Panc1 (cell line): ENCODE results near the gene TMEM131. TPM values are rescaled to one million over a fixed set of nuclear protein-coding genes. Genes with fewer than 3 reads are reported as not detected.

Experiments
- ATAC-seq: fragments of 200-7000 bp; cut with Tn5 transposase; 2 replicates; pipeline ENCODE4 v1.9.1; 2020; ENCODE audit warnings: mild to moderate bottlenecking, moderate library complexity
- BruUV-seq: library from RNA; stranded (reverse); fragments of 400-500 nt; replicated peaks from 2 replicates; lab custom pipeline; 2021; lab: Mats Ljungman, UMichigan
- CTCF ChIA-PET: fragments of 300-600 bp; sonication (Branson Sonifier 250); formaldehyde crosslinking; loops from one replicate; lab custom pipeline; 2022; ENCODE audit warnings: antibody characterized with exemption; lab: Charles Lee
- POLR2A ChIA-PET: fragments of 300-600 bp; sonication (Branson Sonifier 250); formaldehyde crosslinking; loops from one replicate; lab custom pipeline; 2022; ENCODE audit warnings: antibody characterized with exemption; lab: Charles Lee
- DNase-seq: peaks from one replicate; pipeline ENCODE4 v3.0.0-alpha.2; 2010; ENCODE audit warnings: low read depth, low spot score
- H3K27ac ChIP-seq: 2 replicates; pipeline ENCODE4 v1.5.1; 2011; ENCODE audit warnings: mild to moderate bottlenecking, low read length, inconsistent platforms
- H3K27me3 ChIP-seq: fragments of 200-500 bp; sonication (Bioruptor generic); 2 replicates; pipeline ENCODE4 v1.6.0; 2014; ENCODE audit warnings: low read length, inconsistent platforms; ENCODE audit not compliant: control insufficient read depth, insufficient read depth
- H3K36me3 ChIP-seq: fragments of 200-500 bp; sonication (Bioruptor generic); 2 replicates; pipeline ENCODE4 v1.5.1; 2014; ENCODE audit warnings: inconsistent platforms, mild to moderate bottlenecking, low read length, moderate library complexity; ENCODE audit not compliant: control insufficient read depth, insufficient read depth
- H3K4me1 ChIP-seq: 2 replicates; pipeline ENCODE4 v1.5.1; 2011; ENCODE audit warnings: inconsistent platforms, mild to moderate bottlenecking, low read length, moderate library complexity; ENCODE audit not compliant: control insufficient read depth, insufficient read depth
- H3K4me3 ChIP-seq, 2 experiments: 2 replicates each; pipeline ENCODE4 v1.5.1; 2011 to 2012; ENCODE audit warnings: low read depth in 2 of 2, low read length in 2 of 2, mild to moderate bottlenecking in 2 of 2, inconsistent platforms in 1 of 2, moderate library complexity in 1 of 2
- H3K9me3 ChIP-seq: fragments of 200-500 bp; sonication (Bioruptor generic); 2 replicates; pipeline ENCODE4 v1.5.1; 2014; ENCODE audit warnings: low read depth, mild to moderate bottlenecking, inconsistent platforms, low read length, moderate library complexity; ENCODE audit not compliant: control insufficient read depth, insufficient read depth
- CTCF ChIP-seq: fragments of 450-650 bp; IDR thresholded peaks from 2 replicates; pipeline ENCODE4 v1.5.1; 2017; ENCODE audit warnings: mild to moderate bottlenecking
- POLR2AphosphoS5 ChIP-seq: IDR thresholded peaks from 2 replicates; pipeline ENCODE4 v1.6.1; 2012; ENCODE audit warnings: mild to moderate bottlenecking, low read depth, low read length, moderate library complexity
- REST ChIP-seq, 2 experiments: IDR thresholded peaks; 2 replicates each; pipeline ENCODE4 v1.6.1; 2011 to 2012; ENCODE audit warnings: low read depth in 2 of 2, control low read depth in 1 of 2, low read length in 1 of 2, mild to moderate bottlenecking in 1 of 2, moderate library complexity in 1 of 2; ENCODE audit not compliant: insufficient read depth in 1 of 2
- SIN3A ChIP-seq: IDR thresholded peaks from 2 replicates; pipeline ENCODE4 v1.6.1; 2012; ENCODE audit warnings: low read depth, mild to moderate bottlenecking, low read length, moderate library complexity, borderline replicate concordance; ENCODE audit not compliant: insufficient read depth
- TCF7L2 ChIP-seq: IDR thresholded peaks from 2 replicates; pipeline ENCODE4 v1.6.1; 2011; ENCODE audit warnings: mild to moderate bottlenecking, low read depth, low read length, inconsistent platforms
- in situ Hi-C: cut with HindIII; loops from 2 replicates; pipeline ENCODE4 v1.10.0; 2016; ENCODE audit warnings: low sequenced_read_pairs, low pct_unique_long_range_greater_than_20kb
- intact Hi-C: fragments of 100-400 bp; cut with micrococcal nuclease; formaldehyde crosslinking; loops from one replicate; pipeline ENCODE4 v1.10.0; 2022; ENCODE audit not compliant: unreplicated experiment
- total RNA-seq: library from RNA; stranded (reverse); gene quantifications from one replicate; pipeline ENCODE4 v1.2.1, GENCODE V29; 2021; ENCODE audit not compliant: unreplicated experiment

Gene TMEM131
- total RNA-seq, 1 experiment from 2014 or later: 43.4 TPM

DNA sequence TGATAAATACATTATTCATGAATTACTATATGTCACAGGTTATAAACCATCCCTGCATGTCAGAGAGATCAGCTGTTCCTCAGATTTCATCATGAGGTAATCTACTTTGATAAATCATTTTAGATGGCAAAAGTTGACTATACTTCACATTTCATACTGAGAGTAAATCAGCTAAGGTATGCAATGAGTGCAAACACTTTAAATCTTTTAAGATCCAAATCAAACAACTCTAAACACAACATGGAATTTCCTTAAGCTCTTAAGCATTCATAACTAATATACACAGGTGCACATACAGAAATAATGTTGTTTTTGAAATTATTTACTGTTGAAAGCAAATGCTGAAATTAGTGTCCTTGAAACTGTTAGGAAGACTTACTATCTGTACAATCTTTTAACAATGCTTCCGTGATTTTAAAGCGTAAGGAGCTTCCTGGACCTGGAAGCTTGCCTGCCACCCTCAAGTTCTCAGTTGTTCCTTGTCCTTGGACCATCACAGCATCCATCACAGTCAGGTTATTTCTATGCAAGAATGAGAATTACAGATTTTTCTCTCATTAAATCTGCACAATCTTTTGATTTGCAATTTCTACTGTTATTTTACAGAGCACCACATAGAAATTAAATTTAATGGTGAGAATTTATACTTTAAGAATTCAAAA, 199.2 kb downstream of the TMEM131 start:
- no peak for TF ChIP-seq TCF7L2
- TF ChIP-seq POLR2AphosphoS5: no peak
- no peak for TF ChIP-seq REST (IDR thresholded peaks at IDR 0.05; ENCODE audit: insufficient read depth in 1 of 2, low read depth in 2 of 2, low read length in 1 of 2)
- no peak for TF ChIP-seq SIN3A
- TF ChIP-seq CTCF: no peak
- ATAC-seq (no peak), DNase-seq (no peak)
- BruUV-seq: no TSS peak
- in situ Hi-C loops (no loop called here), intact Hi-C loops (loop anchor here (1.0 kb wide), 1 partner anchor 26 kb away; no protein-coding TSS in a partner anchor)
- Histone ChIP-seq H3K4me1 (no peaks in the 10 kb centered on the region), H3K4me3 (no peak overlapping the region), H3K36me3 (peaks cover 6% of the 10 kb centered on the region), H3K27me3 (no peaks in the 10 kb centered on the region), H3K27ac (no peak overlapping the region), H3K9me3 (no peaks in the 10 kb centered on the region)
- CTCF ChIA-PET: interaction anchor here (0.5 kb wide), 1 partner anchor 218 kb away, joined by 16 read pairs; no protein-coding TSS in a partner anchor
- POLR2A ChIA-PET: no interaction called here

- ATAC-seq: no peak
- ChIA-PET CTCF (no interaction called here), POLR2A (no interaction called here)
- in situ Hi-C loops: no loop called here
- Histone ChIP-seq H3K36me3 (no peaks in the 10 kb centered on the region; the same call in 1 of the 2 replicates), H3K4me3 (no peak overlapping the region), H3K9me3 (no peaks in the 10 kb centered on the region), H3K4me1 (no peaks in the 10 kb centered on the region), H3K27ac (no peak overlapping the region), H3K27me3 (no peaks in the 10 kb centered on the region)
- DNase-seq: no peak
- TF ChIP-seq CTCF: no peak
- no peak for TF ChIP-seq SIN3A
- TF ChIP-seq REST (IDR thresholded peaks at IDR 0.05; ENCODE audit: insufficient read depth in 1 of 2, low read depth in 2 of 2, low read length in 1 of 2): no peak
- no peak for TF ChIP-seq TCF7L2
- no peak for TF ChIP-seq POLR2AphosphoS5
- intact Hi-C loops: no loop called here
- BruUV-seq: no TSS peak
These were observed 203.3 kb downstream of the TMEM131 start for GRCh38 chr2:97792416-97792815.
